Endothelial cell of umbilical vein (primary cell): ENCODE results near the gene DYRK1A. TPM values are rescaled to one million over a fixed set of nuclear protein-coding genes. Genes with fewer than 3 reads are reported as not detected.

ENCODE experiments used
- BruUV-seq: library from RNA; stranded (reverse); fragments of 400-500 nt; replicated peaks from 2 replicates; lab custom pipeline; 2021; lab: Mats Ljungman, UMichigan
- CTCF ChIA-PET: fragments of 300-600, 350-600 bp; sonication (Branson Sonifier 250); formaldehyde crosslinking; loops from one replicate; lab custom pipeline; 2021; ENCODE audit warnings: antibody characterized with exemption, inconsistent platforms; lab: Charles Lee
- POLR2A ChIA-PET: fragments of 300-600, 350-600 bp; sonication (Branson Sonifier 250); formaldehyde crosslinking; loops from one replicate; lab custom pipeline; 2021; ENCODE audit warnings: antibody characterized with exemption, inconsistent platforms; lab: Charles Lee
- DNase-seq: peaks from one replicate; pipeline ENCODE4 v3.0.0-alpha.2; 2011; ENCODE audit warnings: low read depth, low spot score
- FAIRE-seq: peaks from 2 replicates; lab custom pipeline; 2011; peaks lifted over from hg19 to GRCh38; lab: Jason Lieb, UNC
- H2AFZ ChIP-seq: 2 replicates; pipeline ENCODE4 v1.6.0; 2012; ENCODE audit warnings: low read depth, low read length, control low read depth, inconsistent platforms
- H3K27ac ChIP-seq: 2 replicates; pipeline ENCODE4 v1.5.1; 2011; ENCODE audit warnings: low read depth, mild to moderate bottlenecking, control low read depth, low read length, moderate library complexity; ENCODE audit not compliant: insufficient read depth
- H3K27me3 ChIP-seq, 2 experiments: 2 replicates each; pipeline versions ENCODE4 v1.6.0 to v1.6.1; 2011; ENCODE audit warnings: low read length in 2 of 2, mixed read lengths in 1 of 2; ENCODE audit not compliant: control insufficient read depth in 2 of 2, insufficient read depth in 2 of 2
- H3K36me3 ChIP-seq, 2 experiments: 2 replicates in 1 of 2; 3 replicates in 1 of 2; pipeline ENCODE4 v1.5.1; 2011; ENCODE audit warnings: low read length in 2 of 2, mild to moderate bottlenecking in 1 of 2, moderate library complexity in 1 of 2; ENCODE audit not compliant: control insufficient read depth in 2 of 2, insufficient read depth in 2 of 2; ENCODE audit errors: extremely low read depth in 1 of 2
- H3K4me1 ChIP-seq: 3 replicates; pipeline ENCODE4 v1.5.1; 2011; ENCODE audit warnings: mild to moderate bottlenecking, low read length; ENCODE audit not compliant: control insufficient read depth, insufficient read depth; ENCODE audit errors: extremely low read depth
- H3K4me2 ChIP-seq: 2 replicates; pipeline ENCODE4 v1.6.1; 2011; ENCODE audit warnings: low read length, control low read depth, mixed read lengths; ENCODE audit not compliant: insufficient read depth
- H3K4me3 ChIP-seq, 3 experiments: fragments of 200-600 bp in 1 of 3; sonication (generic), shearing (Covaris generic) in 1 of 3; replicated peaks in 1 of 3; 2 replicates each; pipeline ENCODE4 v1.5.1; 2011 to 2016; ENCODE audit warnings: control low read depth in 3 of 3, low read length in 3 of 3, mild to moderate bottlenecking in 2 of 3, inconsistent platforms in 1 of 3, low read depth in 1 of 3, moderate library complexity in 1 of 3; ENCODE audit not compliant: insufficient read depth in 1 of 3
- H3K79me2 ChIP-seq: 2 replicates; pipeline ENCODE4 v1.6.0; 2012; ENCODE audit warnings: low read length, inconsistent platforms; ENCODE audit not compliant: control insufficient read depth, insufficient read depth
- H3K9ac ChIP-seq: replicated peaks from 2 replicates; pipeline ENCODE3; 2011; ENCODE audit warnings: low read length, control low read depth; ENCODE audit not compliant: insufficient read depth; ENCODE audit errors: extremely low read depth
- H3K9me1 ChIP-seq: replicated peaks from 3 replicates; pipeline ENCODE4 v1.6.0; 2011; ENCODE audit warnings: mild to moderate bottlenecking, low read length; ENCODE audit not compliant: control insufficient read depth, insufficient read depth; ENCODE audit errors: extremely low read depth
- H3K9me3 ChIP-seq: replicated peaks from 2 replicates; pipeline ENCODE4 v1.5.1; 2012; ENCODE audit warnings: low read length, inconsistent platforms; ENCODE audit not compliant: control insufficient read depth, insufficient read depth
- H4K20me1 ChIP-seq: replicated peaks from 2 replicates; pipeline ENCODE3; 2011; ENCODE audit warnings: mild to moderate bottlenecking, low read length; ENCODE audit not compliant: control insufficient read depth, insufficient read depth; ENCODE audit errors: extremely low read depth
- EZH2 ChIP-seq: IDR thresholded peaks from 2 replicates; pipeline ENCODE4 v1.6.1; 2012; ENCODE audit warnings: borderline replicate concordance, low read depth, mild to moderate bottlenecking, moderate library complexity, low read length, inconsistent platforms; ENCODE audit not compliant: severe bottlenecking
- FOS ChIP-seq: IDR thresholded peaks from 2 replicates; pipeline ENCODE4 v1.6.1; 2011; ENCODE audit warnings: mild to moderate bottlenecking, low read length, moderate library complexity, borderline replicate concordance; ENCODE audit not compliant: insufficient read depth
- GATA2 ChIP-seq: IDR thresholded peaks from 2 replicates; pipeline ENCODE4 v1.7.0; 2011; ENCODE audit warnings: low read depth, mild to moderate bottlenecking, moderate library complexity, mixed read lengths, low read length; ENCODE audit not compliant: insufficient read length, insufficient read depth
- JUN ChIP-seq: IDR thresholded peaks from 2 replicates; pipeline ENCODE4 v1.6.1; 2011; ENCODE audit warnings: borderline replicate concordance, low read depth; ENCODE audit not compliant: insufficient read length, insufficient read depth
- MYC ChIP-seq: IDR thresholded peaks from one replicate; pipeline ENCODE4 v1.6.1; 2011; ENCODE audit warnings: mild to moderate bottlenecking, low read depth, low read length
- POLR2A ChIP-seq: IDR thresholded peaks from 2 replicates; pipeline ENCODE4 v1.6.1; 2012; ENCODE audit warnings: low read depth, mild to moderate bottlenecking, control low read depth, low read length
- POLR2AphosphoS5 ChIP-seq: IDR thresholded peaks from 2 replicates; pipeline ENCODE4 v1.6.1; 2012; ENCODE audit warnings: low read depth, mild to moderate bottlenecking, control low read depth, low read length, moderate library complexity; ENCODE audit not compliant: insufficient read depth
- dilution Hi-C: fragments of 300-500 bp; cut with MboI; formaldehyde crosslinking; loops from one replicate; pipeline ENCODE4 v1.15.0; 2019; ENCODE audit warnings: low sequenced_read_pairs; ENCODE audit not compliant: extremely low pct_ligation_motif_present
- intact Hi-C: fragments of 100-400 bp; cut with micrococcal nuclease; formaldehyde crosslinking; loops from one replicate; pipeline ENCODE4 v1.10.0; 2022
- polyA plus RNA-seq, 4 experiments: library from polyadenylated mRNA; depleted of rRNA in 3 of 4; stranded (reverse) in 3 of 4; unstranded in 1 of 4; fragments of >200 nt; gene quantifications; 2 replicates each; pipeline versions ENCODE4 v1.2.1 to v1.2.3, GENCODE V29; 2011 to 2012; ENCODE audit warnings: missing spikeins in 1 of 4
- total RNA-seq: library from RNA; stranded (reverse); gene quantifications from 2 replicates; pipeline ENCODE4 v1.2.3, GENCODE V29; 2021
- TF ChIP-seq, protein P1 (sequence below): IDR thresholded peaks from 2 replicates; pipeline ENCODE4 v1.6.1; 2011; ENCODE audit not compliant: insufficient read depth, insufficient read length
- TF ChIP-seq, protein P2 (sequence below), 2 donors: IDR thresholded peaks; 1 replicate in 1 of 2; 2 replicates in 1 of 2; pipeline ENCODE4 v1.5.1; 2011; ENCODE audit warnings: low read length in 2 of 2, mild to moderate bottlenecking in 2 of 2, moderate library complexity in 2 of 2, control low read depth in 1 of 2, inconsistent platforms in 1 of 2, low read depth in 1 of 2; ENCODE audit not compliant: insufficient read depth in 1 of 2; ENCODE audit errors: extremely low read depth in 1 of 2

DYRK1A gene
- total and polyA plus RNA-seq, 2 donors (not counting 3 experiments of a cell fraction or from before 2014, with no cell fraction given): 51.8 to 53.7 TPM

DNA sequence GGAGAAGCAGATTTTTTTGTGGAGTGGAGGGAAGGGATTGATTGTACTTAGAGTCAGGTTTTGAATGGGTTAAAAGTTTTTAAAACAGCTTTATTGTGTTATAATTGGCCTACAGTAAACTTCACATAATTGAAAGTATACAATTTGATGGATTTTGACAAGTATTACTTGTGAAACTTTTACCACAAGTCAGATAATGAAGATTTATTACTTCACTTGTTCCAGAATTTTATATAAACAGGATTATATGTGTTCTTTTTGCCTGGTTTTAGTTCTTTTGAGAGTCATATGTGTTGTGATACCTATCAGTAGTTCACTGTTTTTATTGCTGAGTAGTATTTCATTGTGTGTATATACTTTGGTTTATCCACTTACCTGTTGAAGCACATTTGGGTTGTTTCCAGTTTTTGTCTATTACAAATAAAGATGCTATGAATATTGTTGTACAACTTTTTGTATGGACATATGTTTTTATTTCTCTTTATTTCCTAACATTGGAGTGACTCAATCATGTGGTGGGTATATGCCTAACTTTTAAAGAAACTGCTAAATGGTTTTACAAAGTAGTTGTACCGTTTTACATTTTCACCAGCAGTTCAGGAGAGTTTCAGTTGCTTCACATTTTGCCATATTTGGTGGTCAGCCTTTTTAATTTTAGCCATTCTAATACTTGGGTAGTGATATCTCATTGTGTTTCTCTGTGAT, 71.0 kb downstream of the DYRK1A start:
- intact Hi-C loops (loop anchor here (5.0 kb wide), 2 partner anchors 65 to 170 kb away; partner anchors contain the start of gene VPS26C), dilution Hi-C loops (no loop called here)
- ChIA-PET CTCF (no interaction called here), POLR2A (no interaction called here)
- no peak for DNase-seq
- no peak overlapping the region for H2AFZ ChIP-seq
- H3K9me3 ChIP-seq: no peaks in the 10 kb centered on the region
- no peaks in the 10 kb centered on the region for H3K9me1 ChIP-seq
- no peak overlapping the region for H3K4me3 ChIP-seq
- peaks cover 92% of the 10 kb centered on the region for H3K79me2 ChIP-seq
- no peak overlapping the region for H3K9ac ChIP-seq
- no peak overlapping the region for H3K4me2 ChIP-seq
- no peak for FAIRE-seq
- H3K4me1 ChIP-seq: peaks cover 4% of the 10 kb centered on the region
- H3K36me3 ChIP-seq: no peaks in the 10 kb centered on the region
- TF ChIP-seq POLR2AphosphoS5: no peak
- no peak for TF ChIP-seq FOS
- TF ChIP-seq EZH2: no peak
- TF ChIP-seq, protein P1, sequence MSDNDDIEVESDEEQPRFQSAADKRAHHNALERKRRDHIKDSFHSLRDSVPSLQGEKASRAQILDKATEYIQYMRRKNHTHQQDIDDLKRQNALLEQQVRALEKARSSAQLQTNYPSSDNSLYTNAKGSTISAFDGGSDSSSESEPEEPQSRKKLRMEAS: no peak
- no peak for TF ChIP-seq GATA2
- TF ChIP-seq JUN: no peak
- TF ChIP-seq MYC: no peak
- no peak for TF ChIP-seq POLR2A
- TF ChIP-seq, protein P2, sequence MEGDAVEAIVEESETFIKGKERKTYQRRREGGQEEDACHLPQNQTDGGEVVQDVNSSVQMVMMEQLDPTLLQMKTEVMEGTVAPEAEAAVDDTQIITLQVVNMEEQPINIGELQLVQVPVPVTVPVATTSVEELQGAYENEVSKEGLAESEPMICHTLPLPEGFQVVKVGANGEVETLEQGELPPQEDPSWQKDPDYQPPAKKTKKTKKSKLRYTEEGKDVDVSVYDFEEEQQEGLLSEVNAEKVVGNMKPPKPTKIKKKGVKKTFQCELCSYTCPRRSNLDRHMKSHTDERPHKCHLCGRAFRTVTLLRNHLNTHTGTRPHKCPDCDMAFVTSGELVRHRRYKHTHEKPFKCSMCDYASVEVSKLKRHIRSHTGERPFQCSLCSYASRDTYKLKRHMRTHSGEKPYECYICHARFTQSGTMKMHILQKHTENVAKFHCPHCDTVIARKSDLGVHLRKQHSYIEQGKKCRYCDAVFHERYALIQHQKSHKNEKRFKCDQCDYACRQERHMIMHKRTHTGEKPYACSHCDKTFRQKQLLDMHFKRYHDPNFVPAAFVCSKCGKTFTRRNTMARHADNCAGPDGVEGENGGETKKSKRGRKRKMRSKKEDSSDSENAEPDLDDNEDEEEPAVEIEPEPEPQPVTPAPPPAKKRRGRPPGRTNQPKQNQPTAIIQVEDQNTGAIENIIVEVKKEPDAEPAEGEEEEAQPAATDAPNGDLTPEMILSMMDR (IDR thresholded peaks at IDR 0.05; ENCODE audit: extremely low read depth in 1 of 2, insufficient read depth in 1 of 2, low read depth in 1 of 2, low read length in 2 of 2): no peak
- BruUV-seq: no TSS peak
- peaks cover 18% of the 10 kb centered on the region for H4K20me1 ChIP-seq
- H3K27me3 ChIP-seq: no peaks in the 10 kb centered on the region
- H3K27ac ChIP-seq: no peak overlapping the region
